T-helper 9 cell (primary cell): ENCODE measurements around the gene GOLGA2.

Source experiments
- DNase-seq: peaks from one replicate; pipeline ENCODE4 v3.0.0-alpha.2; 2020

The GOLGA2 gene

GRCh38 chr9:128208946-128209669, 66.7 kb downstream of the GOLGA2 start:
- no peak for DNase-seq

- no peak for DNase-seq
Measured at GRCh38 chr9:128208386-128208785, 67.4 kb downstream of the GOLGA2 start.

- no peak for DNase-seq
Measured at GRCh38 chr9:128206916-128207910, 68.6 kb downstream of the GOLGA2 start.

- DNase-seq: no peak
Measured at GRCh38 chr9:128206484-128206883, 69.3 kb downstream of the GOLGA2 start.
